HCT116 (cell line): ENCODE measurements around the gene CRYGD. TPM values are rescaled to one million over a fixed set of nuclear protein-coding genes. Genes with fewer than 3 reads are reported as not detected.

Experiments
- ATAC-seq: fragments of 200-7000 bp; cut with Tn5 transposase; 2 replicates; pipeline ENCODE4 v1.9.1; 2020; ENCODE audit warnings: mild to moderate bottlenecking, moderate library complexity
- BruUV-seq: library from RNA; stranded (reverse); fragments of 400-500 nt; replicated peaks from 2 replicates; lab custom pipeline; 2021; lab: Mats Ljungman, UMichigan
- CTCF ChIA-PET: fragments of 300-600 bp; sonication (Branson Sonifier 250); formaldehyde crosslinking; loops from one replicate; lab custom pipeline; 2021; ENCODE audit warnings: antibody characterized with exemption; lab: Charles Lee
- POLR2A ChIA-PET: fragments of 300-600, 350-600 bp; sonication (Branson Sonifier 250); formaldehyde crosslinking; loops from one replicate; lab custom pipeline; 2021; ENCODE audit warnings: antibody characterized with exemption; lab: Charles Lee
- RAD21 ChIA-PET, 2 experiments: fragments of 300-600 bp; sonication (Branson Sonifier 250); formaldehyde crosslinking; loops; one replicate each; lab custom pipeline; 2023; ENCODE audit warnings: low total read pairs in 2 of 2; ENCODE audit not compliant: uncharacterized antibody in 2 of 2, unreplicated experiment in 2 of 2, low non-redundant PET in 1 of 2; lab: Charles Lee
- DNase-seq: peaks from one replicate; pipeline ENCODE4 v3.0.0-alpha.2; 2010; ENCODE audit warnings: low read depth, low spot score
- H2AFZ ChIP-seq: fragments of 200-600 bp; shearing (Covaris generic), sonication (generic); 2 replicates; pipeline ENCODE4 v1.6.1; 2017; ENCODE audit warnings: low read depth, mixed run types, mixed read lengths, antibody characterized with exemption, low read length; ENCODE audit not compliant: poor library complexity, severe bottlenecking
- H3K27ac ChIP-seq: 2 replicates; pipeline ENCODE4 v1.5.1; 2012; ENCODE audit warnings: low read depth, low read length
- H3K27me3 ChIP-seq: fragments of 200-600 bp; sonication (generic); 2 replicates; pipeline ENCODE4 v1.6.1; 2016; ENCODE audit warnings: mixed run types, low read length, mixed read lengths; ENCODE audit not compliant: insufficient read depth
- H3K36me3 ChIP-seq, 2 experiments: fragments of 200-500 bp in 1 of 2; fragments of 200-600 bp in 1 of 2; sonication (Bioruptor generic) in 1 of 2; sonication (generic) in 1 of 2; 2 replicates each; pipeline versions ENCODE4 v1.5.1 to v1.6.1; 2014 to 2016; ENCODE audit warnings: low read length in 2 of 2, inconsistent platforms in 1 of 2, mixed read lengths in 1 of 2, mixed run types in 1 of 2; ENCODE audit not compliant: insufficient read depth in 2 of 2, control insufficient read depth in 1 of 2
- H3K4me1 ChIP-seq, 2 experiments: fragments of 200-600 bp in 1 of 2; sonication (generic) in 1 of 2; 2 replicates each; pipeline versions ENCODE4 v1.5.1 to v1.6.1; 2012 to 2017; ENCODE audit warnings: low read length in 2 of 2, inconsistent platforms in 1 of 2, mild to moderate bottlenecking in 1 of 2, mixed read lengths in 1 of 2, mixed run types in 1 of 2, moderate library complexity in 1 of 2; ENCODE audit not compliant: insufficient read depth in 2 of 2, control insufficient read depth in 1 of 2
- H3K4me2 ChIP-seq: fragments of 200-600 bp; sonication (generic); 2 replicates; pipeline ENCODE4 v1.6.1; 2017; ENCODE audit warnings: mixed run types, low read length, mixed read lengths
- H3K4me3 ChIP-seq, 2 experiments: fragments of 200-600 bp in 1 of 2; sonication (generic) in 1 of 2; replicated peaks in 1 of 2; 2 replicates each; pipeline ENCODE4 v1.5.1; 2011 to 2016; ENCODE audit warnings: low read length in 2 of 2, control low read depth in 1 of 2, low read depth in 1 of 2, mild to moderate bottlenecking in 1 of 2, mixed read lengths in 1 of 2, mixed run types in 1 of 2
- H3K79me2 ChIP-seq: fragments of 200-600 bp; sonication (generic); 2 replicates; pipeline ENCODE4 v1.6.1; 2017; ENCODE audit warnings: mild to moderate bottlenecking, mixed run types, low read length, moderate library complexity, mixed read lengths; ENCODE audit not compliant: insufficient read depth
- H3K9ac ChIP-seq: fragments of 200-600 bp; sonication (generic); 2 replicates; pipeline ENCODE4 v1.6.1; 2016; ENCODE audit warnings: low read length, mixed read lengths
- H3K9me2 ChIP-seq: fragments of 200-600 bp; sonication (generic), shearing (Covaris generic); 2 replicates; pipeline ENCODE4 v1.6.1; 2017; ENCODE audit warnings: mixed run types, mild to moderate bottlenecking, moderate library complexity; ENCODE audit not compliant: insufficient read depth
- H3K9me3 ChIP-seq, 2 experiments: fragments of 200-500 bp in 1 of 2; fragments of 200-600 bp in 1 of 2; sonication (Bioruptor generic) in 1 of 2; sonication (generic) in 1 of 2; 2 replicates each; pipeline ENCODE4 v1.6.1; 2014 to 2017; ENCODE audit warnings: low read length in 2 of 2, mixed read lengths in 2 of 2, inconsistent platforms in 1 of 2, low read depth in 1 of 2, mild to moderate bottlenecking in 1 of 2, mixed run types in 1 of 2, moderate library complexity in 1 of 2; ENCODE audit not compliant: control insufficient read depth in 1 of 2, insufficient read depth in 1 of 2
- H4K20me1 ChIP-seq: fragments of 200-600 bp; sonication (generic), shearing (Covaris generic); 2 replicates; pipeline ENCODE4 v1.6.1; 2017; ENCODE audit warnings: mixed run types, mild to moderate bottlenecking, moderate library complexity; ENCODE audit not compliant: insufficient read depth
- CBX3 ChIP-seq: IDR thresholded peaks from 2 replicates; pipeline ENCODE4 v1.6.1; 2012; ENCODE audit warnings: low read depth
- CEBPB ChIP-seq: IDR thresholded peaks from 2 replicates; pipeline ENCODE4 v1.6.1; 2012; ENCODE audit warnings: low read depth
- CTCF ChIP-seq, 3 experiments: fragments of 200-600 bp in 1 of 3; sonication (generic) in 1 of 3; IDR thresholded peaks in 2 of 3; conservative IDR thresholded peaks in 1 of 3; 2 replicates each; pipeline ENCODE4 v1.5.1; 2012 to 2017; ENCODE audit warnings: low read depth in 2 of 3, low read length in 2 of 3, antibody characterized with exemption in 1 of 3, borderline replicate concordance in 1 of 3, control low read depth in 1 of 3, mild to moderate bottlenecking in 1 of 3, mixed read lengths in 1 of 3, mixed run types in 1 of 3, moderate library complexity in 1 of 3; ENCODE audit not compliant: insufficient read depth in 1 of 3
- EGR1 ChIP-seq: IDR thresholded peaks from 2 replicates; pipeline ENCODE4 v1.6.1; 2012; ENCODE audit warnings: low read depth
- EZH2 ChIP-seq: fragments of 200-600 bp; sonication (generic); IDR thresholded peaks from 2 replicates; pipeline ENCODE4 v1.6.1; 2017; ENCODE audit warnings: antibody characterized with exemption, mixed run types
- EZH2phosphoT487 ChIP-seq: fragments of 200-600 bp; IDR thresholded peaks from 2 replicates; pipeline ENCODE4 v1.6.1; 2018; ENCODE audit warnings: antibody characterized with exemption, borderline replicate concordance
- FOSL1 ChIP-seq: IDR thresholded peaks from 2 replicates; pipeline ENCODE4 v1.6.1; 2012; ENCODE audit warnings: low read depth
- JUND ChIP-seq: IDR thresholded peaks from 2 replicates; pipeline ENCODE4 v1.6.1; 2012
- POLR2A ChIP-seq: IDR thresholded peaks from 2 replicates; pipeline ENCODE4 v1.7.0; 2011; ENCODE audit warnings: borderline replicate concordance; ENCODE audit not compliant: insufficient read depth, insufficient read length; ENCODE audit errors: extremely low read depth
- POLR2AphosphoS5 ChIP-seq: IDR thresholded peaks from 2 replicates; pipeline ENCODE4 v1.6.1; 2011; ENCODE audit warnings: mild to moderate bottlenecking, low read depth, low read length, moderate library complexity
- RAD21 ChIP-seq: IDR thresholded peaks from 2 replicates; pipeline ENCODE4 v1.6.1; 2012; ENCODE audit warnings: low read depth, mild to moderate bottlenecking
- SIN3A ChIP-seq: IDR thresholded peaks from 2 replicates; pipeline ENCODE4 v1.6.1; 2012; ENCODE audit warnings: low read depth
- intact Hi-C: fragments of 100-400 bp; cut with micrococcal nuclease; formaldehyde crosslinking; loops from 2 replicates; pipeline ENCODE4 v1.10.0; 2022
- total RNA-seq: library from RNA; stranded (reverse); gene quantifications from one replicate; pipeline ENCODE4 v1.2.1, GENCODE V29; 2021; ENCODE audit not compliant: unreplicated experiment
- TF ChIP-seq, protein P1 (sequence below): IDR thresholded peaks from 2 replicates; pipeline ENCODE4 v1.6.1; 2012

The CRYGD gene
- total RNA-seq, 1 experiment from 2014 or later: not detected

DNA sequence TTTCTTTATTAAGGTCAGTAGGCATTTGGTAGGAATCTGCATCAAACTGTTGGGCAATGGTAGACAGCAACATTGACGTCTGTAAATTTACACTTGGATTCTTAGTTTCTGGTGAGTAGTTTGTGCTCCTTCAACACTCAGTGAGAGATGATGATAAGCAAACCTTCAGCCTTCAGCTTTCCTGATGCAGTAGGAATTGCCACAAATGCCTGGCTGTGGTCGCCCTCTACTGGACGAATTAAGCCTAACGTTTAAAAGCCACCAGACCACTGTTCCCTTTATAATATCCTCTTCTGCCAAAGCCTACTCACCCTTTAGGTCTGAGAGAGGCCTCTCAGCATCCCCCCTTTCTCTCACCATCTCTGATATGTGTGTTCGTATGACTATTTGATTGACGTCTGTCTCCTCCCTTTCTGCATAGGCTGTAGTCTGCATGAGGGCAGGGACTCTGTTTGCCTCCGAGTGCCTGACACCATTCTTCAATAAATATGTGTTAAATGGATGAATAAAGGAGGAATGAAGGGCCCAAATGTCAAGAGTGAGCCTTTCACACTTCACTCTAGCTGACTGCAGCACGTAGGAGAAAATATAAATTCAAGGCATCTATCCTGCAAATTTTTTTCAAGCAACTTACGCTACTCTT lies 52.0 kb downstream of the CRYGD start:
- BruUV-seq: no TSS peak
- Histone ChIP-seq H3K79me2 (no peaks in the 10 kb centered on the region), H4K20me1 (no peaks in the 10 kb centered on the region), H3K4me1 (no peaks in the 10 kb centered on the region), H3K4me3 (no peak overlapping the region), H3K27ac (no peak overlapping the region), H3K4me2 (no peak overlapping the region), H3K9me2 (no peaks in the 10 kb centered on the region), H2AFZ (peak overlapping the region; percentile 36), H3K9ac (no peak overlapping the region), H3K27me3 (no peaks in the 10 kb centered on the region), H3K9me3 (no peaks in the 10 kb centered on the region), H3K36me3 (no peaks in the 10 kb centered on the region)
- intact Hi-C loops: loop anchor here (1.0 to 5.0 kb wide), 3 partner anchors 100 to 445 kb away; no protein-coding TSS in a partner anchor
- TF ChIP-seq EGR1: no peak
- TF ChIP-seq JUND: no peak
- TF ChIP-seq, protein P1, sequence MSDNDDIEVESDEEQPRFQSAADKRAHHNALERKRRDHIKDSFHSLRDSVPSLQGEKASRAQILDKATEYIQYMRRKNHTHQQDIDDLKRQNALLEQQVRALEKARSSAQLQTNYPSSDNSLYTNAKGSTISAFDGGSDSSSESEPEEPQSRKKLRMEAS: no peak
- peak; percentile 38 to 86 (median 62); a peak in 5 of 6 replicates for TF ChIP-seq CTCF (IDR thresholded peaks at IDR 0.05 in 2 of 3, conservative IDR thresholded peaks at IDR 0.05 in 1 of 3; ENCODE audit: borderline replicate concordance in 1 of 3, insufficient read depth in 1 of 3, low read depth in 2 of 3, low read length in 2 of 3)
- TF ChIP-seq EZH2phosphoT487: no peak
- no peak for TF ChIP-seq FOSL1
- no peak for TF ChIP-seq CEBPB
- TF ChIP-seq POLR2A: no peak
- no peak for TF ChIP-seq POLR2AphosphoS5
- no peak for TF ChIP-seq SIN3A
- no peak for TF ChIP-seq CBX3
- no peak for TF ChIP-seq EZH2
- peak; percentile 87 for TF ChIP-seq RAD21
- ChIA-PET CTCF (interaction anchor here (0.6 to 2.1 kb wide), 10 partner anchors 9 to 734 kb away, joined by 3 to 15 read pairs (median 3); no protein-coding TSS in a partner anchor), RAD21 (interaction anchor here in 1 of 2 experiments (1.2 kb wide), 1 partner anchor 16 kb away, joined by 5 read pairs; no protein-coding TSS in a partner anchor), POLR2A (no interaction called here)
- ATAC-seq (peak; percentile 98), DNase-seq (peak; percentile 57)

Other genes with a start within 250 kb of the CRYGD start
- 6.3 TPM for gene PLEKHM3, start 99.0 kb downstream of the CRYGD start, total RNA-seq
- not detected for gene CRYGC, start 5.3 kb upstream of the CRYGD start, total RNA-seq
- not detected for gene CRYGB, start 21.6 kb upstream of the CRYGD start, total RNA-seq
- gene CRYGA, start 39.1 kb upstream of the CRYGD start, total RNA-seq: not detected
- not detected for gene C2orf80, start 65.5 kb upstream of the CRYGD start, total RNA-seq
- 91.2 TPM for gene IDH1, start 130.5 kb upstream of the CRYGD start, total RNA-seq
- gene PIKFYVE, start 141.7 kb upstream of the CRYGD start, total RNA-seq: 21.8 TPM